ENCODE results near the gene BNIP2.
"Not testable (repeated sequence)": the region's sequence is repeated elsewhere in the genome, so short reads cannot be mapped to it uniquely, and the experiment has no call there.

BNIP2 gene

GRCh38 chr15:59688782-59689625 lies at the start of gene BNIP2:
TSS of gene BNIP2 (minus strand) at chr15:59689320. CDS start at chr15:59682457, 6,863 bp downstream.
- peak; percentile 100 for DNase-seq

GRCh38 chr15:59738676-59739075 lies 49.6 kb upstream of the BNIP2 start:
- no peak for DNase-seq

- no peak for DNase-seq
These were observed 47.1 kb upstream of the BNIP2 start for GRCh38 chr15:59736181-59736580.

GRCh38 chr15:59725151-59725486 lies 36.0 kb upstream of the BNIP2 start:
- no peak for DNase-seq

GRCh38 chr15:59723687-59724346 lies 34.7 kb upstream of the BNIP2 start:
- DNase-seq, result no peak

DNA sequence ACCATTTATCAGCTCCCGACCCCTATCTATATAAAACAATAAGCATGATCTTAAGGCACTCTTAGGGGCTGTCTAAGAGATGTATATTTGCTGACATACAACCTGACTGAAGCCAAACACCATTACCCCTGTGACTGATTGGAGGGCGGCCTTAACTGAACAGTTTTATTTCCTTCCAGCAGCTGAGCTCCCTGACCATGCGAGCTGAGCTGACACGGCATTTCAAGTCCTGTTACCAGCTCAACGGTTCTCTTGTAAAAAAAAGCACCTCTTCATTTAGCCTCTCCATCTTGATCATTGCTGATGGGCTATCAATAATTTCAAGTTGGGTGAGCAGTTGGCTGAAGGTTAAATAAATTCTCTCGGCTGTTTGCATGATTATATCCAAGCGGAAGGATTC lies 33.4 kb upstream of the BNIP2 start:
- no peak for DNase-seq

- DNase-seq, result no peak
These were observed 32.9 kb upstream of the BNIP2 start for GRCh38 chr15:59722037-59722436.

DNA sequence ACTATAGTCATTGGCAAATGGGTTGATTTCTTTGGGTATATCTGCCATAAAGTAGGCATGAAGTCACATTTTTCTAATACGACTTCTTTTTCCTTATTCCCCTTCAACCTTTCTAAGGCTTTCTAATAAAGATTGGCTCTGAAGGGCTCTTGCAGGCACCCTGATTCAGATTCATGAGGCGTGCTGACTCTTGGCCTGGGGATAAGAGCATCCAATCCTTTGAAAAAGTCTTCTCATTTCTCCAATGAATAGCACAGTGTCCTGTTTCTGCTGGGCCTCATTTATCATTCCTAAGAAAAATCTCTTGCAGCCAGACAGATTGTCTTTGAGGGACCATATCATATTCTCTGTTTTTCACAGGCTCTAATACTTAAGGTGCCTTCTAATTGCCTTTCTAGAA lies 32.3 kb upstream of the BNIP2 start:
- no peak for DNase-seq

- no peak for DNase-seq
These were observed 24.1 kb upstream of the BNIP2 start for GRCh38 chr15:59713177-59713576.

DNA sequence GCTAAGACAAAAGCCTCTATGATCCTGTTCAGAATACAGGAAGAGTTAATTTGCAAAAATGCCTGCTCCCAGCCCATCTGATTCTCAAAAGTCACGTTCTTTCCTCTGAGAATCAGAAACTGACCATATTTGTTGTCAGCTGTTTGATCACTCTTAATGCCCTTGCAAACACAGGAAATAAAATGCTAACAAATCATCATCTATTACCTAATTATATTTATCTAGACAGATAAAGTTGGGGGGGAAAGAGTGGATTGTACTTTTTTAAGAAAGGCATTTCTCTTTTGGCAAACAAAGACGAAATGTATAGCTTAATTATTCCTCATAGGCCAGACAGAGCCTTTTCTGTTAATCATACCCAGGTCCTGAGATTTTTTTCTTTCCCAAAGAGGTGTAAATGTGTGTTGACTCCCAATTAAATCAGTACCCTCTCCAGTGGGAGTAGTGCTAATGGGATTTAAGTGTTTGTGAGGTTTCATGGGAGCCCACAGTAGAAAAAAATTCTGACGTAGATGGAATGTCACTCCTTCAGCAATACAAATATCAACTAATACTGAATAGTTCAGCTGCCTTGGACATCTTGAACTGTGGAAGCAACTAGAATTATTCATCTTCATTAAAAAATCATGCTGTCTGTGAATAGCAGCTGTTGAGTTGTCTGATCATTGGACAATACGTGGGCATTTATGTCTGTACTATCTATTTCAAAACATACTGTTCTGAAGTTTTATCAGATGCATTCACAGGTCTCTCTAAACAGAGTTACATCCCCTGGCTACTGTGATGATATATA lies 22.5 kb upstream of the BNIP2 start:
- DNase-seq, result no peak

- no peak for DNase-seq
These were observed 18.5 kb upstream of the BNIP2 start for GRCh38 chr15:59707619-59708018.

GRCh38 chr15:59703979-59704796 lies 15.1 kb upstream of the BNIP2 start:
- DNase-seq, result no peak

GRCh38 chr15:59702351-59702750 lies 13.2 kb upstream of the BNIP2 start:
- DNase-seq, result no peak

- DNase-seq, result no peak
These were observed 12.8 kb upstream of the BNIP2 start for GRCh38 chr15:59701880-59702279.

DNA sequence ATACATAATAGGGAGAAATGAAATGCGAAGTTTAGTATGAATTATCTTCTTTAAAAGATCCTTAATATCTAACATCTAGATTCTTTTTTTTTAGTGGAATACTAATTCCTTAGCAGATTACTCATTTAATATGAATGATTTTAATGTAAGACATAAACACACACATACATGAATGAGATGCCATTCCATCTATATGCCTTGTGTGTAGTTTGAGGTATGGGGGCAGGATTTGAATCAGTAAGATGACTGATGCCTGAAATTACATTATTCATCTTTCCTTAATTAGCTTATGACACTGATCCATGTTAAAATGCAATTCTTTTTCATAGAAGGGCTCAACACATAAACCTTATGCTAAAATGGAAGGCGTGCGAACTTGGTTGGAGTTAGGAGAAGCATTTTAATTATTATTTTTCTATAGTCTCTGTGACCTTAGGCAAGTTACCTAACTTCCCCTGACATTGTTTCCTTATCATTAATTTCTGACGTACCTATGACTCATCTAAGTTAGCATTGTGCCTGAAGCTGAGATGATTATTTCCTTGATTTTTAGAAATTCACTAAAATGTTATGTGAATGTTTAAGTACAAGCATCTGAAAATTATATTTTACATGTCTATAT lies 10.8 kb upstream of the BNIP2 start:
- DNase-seq, result no peak

- DNase-seq, result not testable (repeated sequence)
These were observed 8.9 kb upstream of the BNIP2 start for GRCh38 chr15:59698065-59698464.

GRCh38 chr15:59696332-59696731 lies 7.2 kb upstream of the BNIP2 start:
- DNase-seq, result no peak

GRCh38 chr15:59694779-59695178 lies 5.7 kb upstream of the BNIP2 start:
- no peak for DNase-seq

DNA sequence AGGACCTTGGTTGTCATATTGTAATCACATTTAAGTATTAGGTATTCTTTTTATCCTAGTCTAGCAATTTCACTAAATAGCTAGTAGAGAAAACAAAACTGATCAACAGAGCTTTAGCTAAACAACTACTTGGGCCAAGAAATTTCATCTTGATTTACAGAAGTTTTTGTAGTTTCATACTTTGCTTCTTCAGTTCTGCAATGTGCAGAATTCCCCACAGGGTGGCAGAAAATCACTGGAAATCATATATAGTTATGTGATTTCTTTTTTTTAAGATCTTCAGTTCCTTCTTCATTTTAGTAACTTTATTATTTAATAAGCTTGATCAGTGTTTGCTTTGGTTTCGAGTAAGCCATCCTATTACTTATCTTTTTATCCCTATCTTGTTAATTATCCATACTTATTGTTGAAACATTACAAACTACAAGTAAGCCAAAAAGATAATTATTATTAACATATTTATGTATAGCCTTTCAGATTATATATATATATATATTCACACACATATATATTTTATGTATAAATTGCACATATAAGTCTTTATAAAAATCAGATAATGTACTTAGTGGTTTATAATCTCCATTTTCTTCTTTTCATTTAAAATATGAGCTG lies 2.2 kb upstream of the BNIP2 start:
- DNase-seq, result peak; percentile 53

GRCh38 chr15:59689626-59690236 lies 611 bp upstream of the BNIP2 start:
- peak; percentile 74 for DNase-seq

GRCh38 chr15:59688423-59688781 lies 718 bp downstream of the BNIP2 start:
- DNase-seq, result peak; percentile 21
